Stimulated activated naive B cell treated with anti-CD40 and anti-IgM and Interleukin-4, amounts not matched to agents 10 μg/mL and 1 μg/mL and 100 μg/mL, for 72 hours (primary cell): ENCODE results near the gene TMEM253.

Experiments
- ATAC-seq, 2 donors: fragments of 150-1000 bp; cut with Tn5 transposase; replicated peaks; 2 replicates each; pipeline ENCODE4 v1.10.0; 2021; ENCODE audit warnings: moderate library complexity in 1 of 2
- DNase-seq: peaks from one replicate; pipeline ENCODE4 v3.0.0; 2021
- H3K27ac Mint-ChIP-seq: one replicate; pipeline ENCODE4 v1.8.0; 2022; ENCODE audit warnings: mild to moderate bottlenecking, mixed read lengths
- H3K27me3 Mint-ChIP-seq, 2 donors: one replicate each; pipeline ENCODE4 v1.8.0; 2022; ENCODE audit warnings: mixed read lengths in 2 of 2
- H3K36me3 Mint-ChIP-seq, 2 donors: one replicate each; pipeline ENCODE4 v1.8.0; 2022; ENCODE audit warnings: mixed read lengths in 2 of 2, mild to moderate bottlenecking in 1 of 2
- H3K4me1 Mint-ChIP-seq, 2 donors: one replicate each; pipeline ENCODE4 v1.8.0; 2022; ENCODE audit warnings: mixed read lengths in 2 of 2, mild to moderate bottlenecking in 1 of 2
- H3K4me3 Mint-ChIP-seq, 2 donors: one replicate each; pipeline ENCODE4 v1.8.0; 2022; ENCODE audit warnings: mild to moderate bottlenecking in 2 of 2, mixed read lengths in 2 of 2, moderate library complexity in 1 of 2
- H3K9me3 Mint-ChIP-seq, 2 donors: one replicate each; pipeline ENCODE4 v1.8.0; 2022; ENCODE audit warnings: mixed read lengths in 2 of 2, mild to moderate bottlenecking in 1 of 2

TMEM253 gene

DNA sequence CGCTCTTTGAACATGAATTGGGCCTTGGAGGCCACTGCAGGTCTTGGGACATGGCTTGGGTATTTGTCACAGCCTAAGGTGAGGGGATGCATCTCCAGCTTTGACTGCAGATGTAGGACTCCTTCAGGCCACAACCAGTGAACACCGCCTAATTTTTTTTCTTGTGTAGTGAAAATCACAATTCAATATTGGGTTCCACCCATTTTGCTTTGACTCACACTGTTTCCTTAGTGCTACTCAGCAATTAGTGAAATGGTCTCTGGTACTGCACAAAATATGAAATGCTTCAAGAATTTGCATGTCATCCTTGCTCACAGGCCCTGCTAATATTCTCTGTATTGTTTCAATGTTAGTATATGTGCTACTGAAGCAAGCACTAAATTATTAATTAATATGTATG is 12.5 kb downstream of the TMEM253 start:
- DNase-seq, result no peak
- H3K4me1 Mint-ChIP-seq, result peaks cover 6% of the 10 kb centered on the region in 2 donors
- no peak for ATAC-seq
- H3K9me3 Mint-ChIP-seq, result no peaks in the 10 kb centered on the region
- no peak overlapping the region for H3K4me3 Mint-ChIP-seq
- H3K27ac Mint-ChIP-seq, result no peak overlapping the region
- peaks cover 8 to 11% of the 10 kb centered on the region in 2 donors for H3K27me3 Mint-ChIP-seq
- H3K36me3 Mint-ChIP-seq, result no peaks in the 10 kb centered on the region

GRCh38 chr14:21118933-21119332 is 18.1 kb downstream of the TMEM253 start:
- peaks cover 26 to 36% of the 10 kb centered on the region in 2 donors for H3K27me3 Mint-ChIP-seq
- no peak overlapping the region for H3K27ac Mint-ChIP-seq
- DNase-seq (no peak), ATAC-seq (no peak)
- H3K36me3 Mint-ChIP-seq, result no peaks in the 10 kb centered on the region
- no peak overlapping the region for H3K4me3 Mint-ChIP-seq
- H3K9me3 Mint-ChIP-seq, result no peaks in the 10 kb centered on the region
- no peaks in the 10 kb centered on the region for H3K4me1 Mint-ChIP-seq

GRCh38 chr14:21120686-21121085 is 19.8 kb downstream of the TMEM253 start:
- H3K4me1 Mint-ChIP-seq, result no peaks in the 10 kb centered on the region
- DNase-seq (no peak), ATAC-seq (no peak)
- peaks cover 0 to 2% of the 10 kb centered on the region in 2 donors for H3K36me3 Mint-ChIP-seq
- peaks cover 2 to 9% of the 10 kb centered on the region in 2 donors for H3K9me3 Mint-ChIP-seq
- no peak overlapping the region for H3K27ac Mint-ChIP-seq
- H3K27me3 Mint-ChIP-seq, result peaks cover 35 to 53% of the 10 kb centered on the region in 2 donors
- H3K4me3 Mint-ChIP-seq, result no peak overlapping the region

- peaks cover 38 to 57% of the 10 kb centered on the region in 2 donors for H3K27me3 Mint-ChIP-seq
- DNase-seq (no peak), ATAC-seq (no peak)
- peaks cover 0 to 2% of the 10 kb centered on the region in 2 donors for H3K36me3 Mint-ChIP-seq
- H3K27ac Mint-ChIP-seq, result no peak overlapping the region
- H3K9me3 Mint-ChIP-seq, result peaks cover 4 to 9% of the 10 kb centered on the region in 2 donors
- H3K4me3 Mint-ChIP-seq, result no peak overlapping the region
- no peaks in the 10 kb centered on the region for H3K4me1 Mint-ChIP-seq
Observed at GRCh38 chr14:21121122-21121521, 20.3 kb downstream of the TMEM253 start.

DNA sequence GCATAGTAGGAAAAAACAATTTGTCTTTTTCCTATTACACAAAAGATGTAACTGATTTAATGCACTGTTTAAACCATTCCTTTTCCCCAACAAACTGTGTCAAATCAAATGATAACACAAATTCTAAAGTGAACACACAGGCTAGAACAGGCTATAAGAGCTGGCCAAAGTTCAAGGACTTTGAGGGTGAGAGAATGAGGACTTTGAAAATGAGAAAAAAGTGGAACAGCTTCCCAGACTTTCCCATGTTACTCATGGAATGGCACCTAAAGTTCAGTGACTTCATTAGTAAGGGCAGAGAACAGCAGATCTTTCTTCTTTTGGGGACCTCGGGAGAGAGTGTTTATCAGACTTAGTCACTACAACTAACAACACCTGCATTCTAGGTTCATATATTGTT is 22.6 kb downstream of the TMEM253 start:
- H3K4me1 Mint-ChIP-seq, result no peaks in the 10 kb centered on the region
- no peak for DNase-seq
- H3K27me3 Mint-ChIP-seq, result peaks cover 43 to 73% of the 10 kb centered on the region in 2 donors
- H3K27ac Mint-ChIP-seq, result no peak overlapping the region
- ATAC-seq, result no peak
- H3K36me3 Mint-ChIP-seq, result peaks cover 0 to 2% of the 10 kb centered on the region in 2 donors
- peaks cover 4 to 9% of the 10 kb centered on the region in 2 donors for H3K9me3 Mint-ChIP-seq
- H3K4me3 Mint-ChIP-seq, result no peak overlapping the region

DNA sequence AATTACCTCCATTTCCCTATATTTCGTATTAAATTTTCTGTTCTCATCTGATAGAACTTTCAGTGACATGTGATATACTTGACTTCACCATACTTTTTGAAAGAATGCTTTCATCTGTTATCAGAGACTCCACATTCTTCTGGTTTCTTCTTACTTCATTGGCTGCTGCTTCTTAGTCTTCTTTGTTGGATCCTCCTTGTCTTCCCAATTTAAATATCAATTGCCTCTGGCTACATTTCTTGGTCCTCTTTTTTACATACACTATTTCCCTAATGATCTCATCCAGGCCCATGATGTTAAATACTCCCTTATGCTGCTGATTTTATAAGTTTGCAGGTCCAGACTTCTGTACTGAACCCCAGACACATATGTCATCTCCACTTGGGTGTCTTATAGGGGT is 33.0 kb downstream of the TMEM253 start:
- Mint-ChIP-seq H3K27me3 (peaks cover 8% of the 10 kb centered on the region in 2 donors), H3K27ac (no peak overlapping the region), H3K4me1 (no peaks in the 10 kb centered on the region), H3K4me3 (no peak overlapping the region), H3K36me3 (no peaks in the 10 kb centered on the region), H3K9me3 (no peaks in the 10 kb centered on the region)
- DNase-seq (no peak), ATAC-seq (no peak)

DNA sequence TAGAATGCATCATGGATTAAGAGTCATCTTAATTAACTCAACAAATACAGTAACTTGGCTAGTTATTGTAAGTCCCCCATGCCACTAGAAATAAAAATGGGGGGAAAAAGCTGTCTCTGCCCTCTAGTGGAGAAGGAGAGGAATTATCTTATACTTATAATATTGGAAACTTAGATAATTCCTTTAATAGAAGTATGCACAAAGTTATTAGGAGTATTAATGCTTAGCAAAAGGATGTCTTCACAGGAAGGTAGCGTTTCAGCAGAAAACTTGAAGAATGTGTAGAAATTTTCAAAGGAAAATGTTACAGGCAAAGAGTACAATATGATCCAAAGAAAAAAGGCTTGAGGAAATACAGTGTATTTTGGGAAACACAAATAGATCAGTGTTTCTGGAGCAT is 35.2 kb downstream of the TMEM253 start:
- no peaks in the 10 kb centered on the region for H3K9me3 Mint-ChIP-seq
- ATAC-seq (no peak), DNase-seq (no peak)
- peaks cover 8 to 12% of the 10 kb centered on the region in 2 donors for H3K27me3 Mint-ChIP-seq
- H3K4me1 Mint-ChIP-seq, result no peaks in the 10 kb centered on the region
- no peak overlapping the region for H3K4me3 Mint-ChIP-seq
- H3K36me3 Mint-ChIP-seq, result no peaks in the 10 kb centered on the region
- H3K27ac Mint-ChIP-seq, result no peak overlapping the region

GRCh38 chr14:21142357-21142756 is 41.5 kb downstream of the TMEM253 start:
- Mint-ChIP-seq H3K27ac (no peak overlapping the region), H3K27me3 (peaks cover 14 to 16% of the 10 kb centered on the region in 2 donors), H3K9me3 (peaks cover 9 to 17% of the 10 kb centered on the region in 2 donors)

GRCh38 chr14:21145437-21145836 is 44.6 kb downstream of the TMEM253 start:
- Mint-ChIP-seq H3K27me3 (peaks cover 10 to 16% of the 10 kb centered on the region in 2 donors), H3K9me3 (peaks cover 9 to 17% of the 10 kb centered on the region in 2 donors), H3K4me3 (no peak overlapping the region), H3K36me3 (peaks cover 0 to 2% of the 10 kb centered on the region in 2 donors), H3K27ac (no peak overlapping the region), H3K4me1 (no peaks in the 10 kb centered on the region)
- ATAC-seq (no peak), DNase-seq (no peak)

More at GRCh38 chr14:21142357-21142756, 41.5 kb downstream of the TMEM253 start:
- peaks cover 0 to 2% of the 10 kb centered on the region in 2 donors for H3K36me3 Mint-ChIP-seq
- no peak for ATAC-seq
- no peak overlapping the region for H3K4me3 Mint-ChIP-seq
- H3K4me1 Mint-ChIP-seq, result no peaks in the 10 kb centered on the region
- no peak for DNase-seq

GRCh38 chr14:21149641-21150367 is 48.9 kb downstream of the TMEM253 start:
- Mint-ChIP-seq H3K9me3 (peaks cover 5 to 12% of the 10 kb centered on the region in 2 donors), H3K36me3 (peaks cover 0 to 2% of the 10 kb centered on the region in 2 donors), H3K27ac (no peak overlapping the region), H3K27me3 (peaks cover 5 to 20% of the 10 kb centered on the region in 2 donors), H3K4me1 (no peaks in the 10 kb centered on the region), H3K4me3 (no peak overlapping the region)
- DNase-seq (no peak), ATAC-seq (no peak)
